DMS53 (cell line): ENCODE data around the gene ZSCAN10.
A peak's percentile ranks its signal among the peaks of the same experiment; 100 is the strongest.
"Not testable (repeated sequence)": the region's sequence is repeated elsewhere in the genome, so short reads cannot be mapped to it uniquely, and the experiment has no call there.

ENCODE experiments used
- DNase-seq: peaks from one replicate; lab custom pipeline; 2025; lab: John Stamatoyannopoulos, UW

Gene ZSCAN10

DNA sequence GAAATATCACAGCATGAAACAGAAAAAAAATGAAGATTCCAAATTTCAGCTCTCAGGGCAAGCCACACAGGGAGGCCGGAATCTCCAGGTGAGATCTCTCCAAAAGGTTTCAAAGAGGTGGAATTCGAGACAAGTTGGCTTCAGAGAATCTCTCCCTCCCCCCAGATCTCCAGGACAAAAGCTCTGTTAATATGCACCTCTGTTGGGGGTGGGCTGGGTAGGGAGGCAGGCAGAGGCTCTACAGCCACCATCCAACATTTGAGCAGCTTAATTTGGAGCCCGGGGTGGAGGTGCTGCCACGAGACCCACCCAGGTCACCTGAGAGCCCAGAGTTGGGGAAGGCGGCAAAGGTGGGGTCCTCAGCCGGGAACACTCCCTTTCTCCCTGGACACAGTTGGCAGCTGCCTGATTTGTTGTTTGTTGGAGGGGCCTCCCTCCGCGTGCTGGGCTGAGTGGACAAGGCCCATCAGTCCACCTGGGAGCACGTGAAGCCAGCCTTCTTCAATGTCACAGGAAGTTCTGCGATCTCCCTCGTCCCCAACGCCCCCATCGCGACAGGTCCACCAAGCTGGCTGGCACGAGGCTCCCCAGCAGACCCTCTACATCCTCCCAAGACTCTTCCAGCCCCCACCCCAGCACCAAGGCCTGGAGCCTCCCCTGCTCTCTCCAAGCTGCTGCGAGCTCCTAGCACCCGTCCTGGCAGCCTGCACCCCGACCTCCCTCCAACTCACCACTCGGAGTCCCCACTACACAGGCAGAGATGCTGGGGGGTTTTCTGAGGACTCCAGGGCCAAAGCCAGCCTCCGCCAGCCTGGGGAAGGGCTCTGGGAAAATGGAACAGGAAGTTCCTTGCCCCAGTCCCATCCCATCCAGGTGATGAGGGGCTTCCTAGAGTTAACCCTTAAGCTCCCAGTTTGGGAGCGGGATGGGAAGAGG is at the start of gene ZSCAN10:
Gene ZSCAN10, minus strand, starts transcription at position 836 of the 936 bp plus-strand sequence. CDS start 6,357 bp downstream, outside the sequence.
- no peak for DNase-seq

- DNase-seq = no peak
These were observed 49.4 kb upstream of the ZSCAN10 start for GRCh38 chr16:3148256-3149192.

- no peak for DNase-seq
These were observed 48.6 kb upstream of the ZSCAN10 start for GRCh38 chr16:3147757-3148104.

- DNase-seq = no peak
These were observed 48.1 kb upstream of the ZSCAN10 start for GRCh38 chr16:3147046-3147756.

DNA sequence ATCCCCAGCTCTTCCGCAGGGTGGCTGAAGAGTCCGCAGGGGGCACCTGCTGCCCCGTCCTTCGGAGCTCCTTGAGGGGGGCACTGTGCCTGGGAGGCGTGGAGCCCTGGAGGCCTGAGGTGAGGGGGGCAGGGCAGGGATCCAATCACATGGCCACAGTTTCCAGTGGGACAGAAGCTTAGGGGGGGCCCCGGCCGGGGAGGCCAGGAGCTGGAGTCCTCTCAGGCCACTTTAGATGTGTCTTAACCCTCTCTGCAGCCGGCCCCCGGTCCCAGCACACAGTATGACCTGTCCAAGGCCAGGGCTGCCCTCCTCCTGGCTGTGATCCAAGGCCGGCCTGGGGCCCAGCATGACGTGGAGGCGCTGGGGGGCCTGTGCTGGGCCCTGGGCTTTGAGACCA is 46.6 kb upstream of the ZSCAN10 start:
- DNase-seq = no peak

- DNase-seq = no peak
These were observed 46.1 kb upstream of the ZSCAN10 start for GRCh38 chr16:3145151-3145550.

- DNase-seq = no peak
These were observed 45.4 kb upstream of the ZSCAN10 start for GRCh38 chr16:3144321-3144983.

DNA sequence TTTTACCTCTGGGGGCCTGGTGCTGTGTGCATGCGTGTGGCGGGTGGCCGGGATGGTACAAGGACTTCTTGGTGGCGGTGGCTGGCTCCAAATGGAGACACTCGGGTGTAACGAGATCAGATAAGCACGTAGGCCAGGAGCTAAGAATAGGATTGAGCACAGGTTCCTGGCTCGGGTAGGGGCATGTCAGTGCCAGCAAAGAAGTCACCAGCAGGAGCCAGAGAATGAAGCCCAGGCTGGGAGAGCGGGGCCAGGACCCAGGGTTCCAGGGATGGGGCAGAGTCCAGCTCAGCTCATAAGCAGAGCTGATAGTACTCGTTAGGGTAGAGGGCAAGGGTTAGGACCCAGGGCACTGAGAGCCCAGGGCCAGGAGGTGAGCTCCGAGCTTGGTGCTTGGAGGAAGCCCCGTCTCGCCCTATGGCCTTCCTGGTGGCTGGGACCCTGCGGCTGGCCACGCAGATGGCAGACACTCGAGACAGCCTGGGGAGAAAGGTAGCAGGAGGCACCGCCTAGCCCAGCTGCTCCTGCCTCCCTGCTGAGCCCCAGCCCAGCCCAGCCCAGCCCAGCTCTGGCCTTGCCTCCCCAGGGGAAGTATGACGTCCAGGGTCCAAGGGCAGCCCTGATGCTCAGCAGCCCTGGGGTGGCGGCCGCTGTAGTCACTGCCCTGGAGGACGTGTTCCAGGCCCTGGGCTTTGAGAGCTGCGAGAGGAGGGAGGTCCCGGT is 44.7 kb upstream of the ZSCAN10 start:
- no peak for DNase-seq

GRCh38 chr16:3143189-3143588 is 44.1 kb upstream of the ZSCAN10 start:
- DNase-seq = no peak

DNA sequence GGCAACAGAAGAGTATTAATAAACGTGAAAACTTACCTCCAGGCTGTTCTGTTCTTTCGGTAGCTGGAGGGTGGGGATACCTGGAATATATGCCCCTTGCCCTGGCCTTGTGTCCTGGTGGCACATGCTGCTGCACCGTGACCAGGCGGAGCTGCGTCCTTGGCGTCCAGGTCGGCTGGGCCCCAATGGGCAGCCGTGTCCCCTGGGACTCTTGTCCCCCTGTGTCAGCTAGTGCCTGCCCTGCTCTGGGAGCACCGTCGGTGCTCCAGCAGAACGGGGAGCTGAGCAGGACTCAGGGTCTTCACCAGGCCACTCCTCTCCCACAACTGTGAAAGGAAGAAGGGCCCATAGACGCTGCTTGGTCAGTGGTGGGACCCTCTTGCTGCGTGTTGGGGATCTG is 43.7 kb upstream of the ZSCAN10 start:
- DNase-seq = no peak

GRCh38 chr16:3142327-3142726 is 43.2 kb upstream of the ZSCAN10 start:
- no peak for DNase-seq

DNA sequence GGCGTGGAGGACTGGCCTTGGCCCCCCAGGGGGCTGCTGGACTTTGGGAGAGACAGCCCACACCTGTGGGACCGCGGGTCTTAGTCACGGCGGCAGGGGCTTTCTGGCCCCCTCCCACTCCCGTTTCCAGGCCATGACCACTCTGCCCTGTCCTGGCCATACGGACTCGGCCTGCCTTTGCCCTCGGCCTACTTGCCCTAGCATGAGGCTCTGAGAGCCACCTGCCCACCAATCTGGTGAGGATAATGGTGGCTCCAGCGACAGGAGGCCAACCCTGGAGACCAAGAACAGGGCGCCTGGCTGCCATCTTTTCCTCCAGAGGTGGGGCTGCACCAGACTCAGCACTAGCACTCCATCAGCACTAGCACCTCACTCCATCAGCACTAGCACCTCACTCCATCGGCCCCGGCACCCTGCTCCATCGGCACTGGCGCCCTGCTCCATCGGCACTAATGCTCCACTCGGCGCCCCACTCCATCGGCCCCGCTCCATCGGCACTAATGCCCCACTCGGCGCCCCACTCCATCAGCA is 42.8 kb upstream of the ZSCAN10 start:
- DNase-seq = no peak

- DNase-seq = no peak
These were observed 41.7 kb upstream of the ZSCAN10 start for GRCh38 chr16:3140603-3141427.

- not testable (repeated sequence) for DNase-seq
These were observed 40.5 kb upstream of the ZSCAN10 start for GRCh38 chr16:3139561-3139960.

GRCh38 chr16:3138823-3139426 is 39.8 kb upstream of the ZSCAN10 start:
- DNase-seq = no peak

GRCh38 chr16:3138342-3138741 is 39.2 kb upstream of the ZSCAN10 start:
- no peak for DNase-seq

DNA sequence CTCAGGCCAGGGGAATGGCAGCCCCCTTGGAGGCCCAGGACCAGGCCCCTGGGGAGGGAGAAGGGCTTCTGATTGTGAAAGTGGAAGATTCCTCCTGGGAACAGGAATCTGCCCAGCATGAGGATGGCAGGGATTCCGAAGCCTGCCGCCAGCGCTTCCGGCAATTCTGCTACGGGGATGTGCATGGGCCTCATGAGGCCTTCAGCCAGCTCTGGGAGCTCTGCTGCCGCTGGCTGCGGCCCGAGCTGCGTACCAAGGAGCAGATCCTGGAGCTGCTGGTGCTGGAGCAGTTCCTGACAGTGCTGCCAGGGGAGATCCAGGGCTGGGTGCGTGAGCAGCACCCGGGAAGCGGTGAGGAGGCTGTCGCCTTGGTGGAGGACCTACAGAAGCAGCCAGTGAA is 38.2 kb upstream of the ZSCAN10 start:
- no peak for DNase-seq

GRCh38 chr16:3135126-3135715 is 36.1 kb upstream of the ZSCAN10 start:
- peak; percentile 55 for DNase-seq
